Brain microvascular endothelial cell (primary cell): ENCODE measurements around the gene RETNLB.

ENCODE experiments used
- DNase-seq: peaks from one replicate; pipeline ENCODE4 v3.0.0-alpha.2; 2020
- H3K27ac ChIP-seq: fragments of 250-450 bp; sonication (Bioruptor Pico); 2 replicates; pipeline ENCODE4 v1.5.1; 2020; ENCODE audit warnings: mild to moderate bottlenecking, moderate library complexity
- H3K27me3 ChIP-seq: fragments of 250-450 bp; sonication (Bioruptor Pico); replicated peaks from 2 replicates; pipeline ENCODE4 v1.5.1; 2020; ENCODE audit warnings: mild to moderate bottlenecking
- H3K36me3 ChIP-seq: fragments of 250-450 bp; sonication (Bioruptor Pico); replicated peaks from 2 replicates; pipeline ENCODE4 v1.5.1; 2020; ENCODE audit warnings: mild to moderate bottlenecking
- H3K4me3 ChIP-seq: 2 replicates; pipeline ENCODE4 v1.5.1; 2011; ENCODE audit warnings: low read depth, mild to moderate bottlenecking, control low read depth, low read length, moderate library complexity
- in situ Hi-C: cut with HindIII; loops from 2 replicates; pipeline ENCODE4 v1.10.0; 2017; ENCODE audit warnings: low sequenced_read_pairs, low pct_ligation_motif_present
- TF ChIP-seq, protein P1 (sequence below): IDR thresholded peaks from 2 replicates; pipeline ENCODE4 v1.5.1; 2011; ENCODE audit warnings: low read depth, mild to moderate bottlenecking, moderate library complexity, low read length, control low read depth, inconsistent platforms; ENCODE audit errors: missing control alignments

RETNLB gene

DNA sequence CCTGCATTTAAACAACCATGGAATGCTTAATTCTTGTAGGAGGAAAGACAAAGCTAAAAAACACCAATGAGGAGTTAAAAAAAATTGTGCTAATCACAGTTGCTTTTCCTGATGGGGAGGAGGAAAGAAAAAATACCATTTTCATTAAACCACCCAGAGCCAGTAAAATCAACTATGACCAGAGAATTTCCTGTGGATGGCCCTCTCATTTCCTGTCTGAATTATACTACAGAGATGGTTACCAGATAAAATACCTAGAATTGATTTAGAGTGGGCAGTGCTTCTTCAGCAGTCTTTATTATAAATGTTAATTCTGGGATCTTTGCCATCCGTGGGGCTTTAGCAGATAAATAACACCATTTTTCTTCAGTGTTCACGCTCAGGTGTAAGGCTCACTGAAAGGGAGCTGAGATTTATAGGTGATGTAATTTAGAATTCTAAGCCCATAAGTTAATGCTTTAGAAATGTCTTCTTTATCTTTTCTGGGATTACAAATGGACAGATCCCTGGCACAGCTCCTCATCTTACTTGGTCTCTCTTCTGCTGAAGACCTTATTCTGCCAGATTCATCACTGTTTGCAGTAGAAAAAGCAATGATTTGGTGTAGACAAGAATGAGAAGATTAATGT, 37.9 kb downstream of the RETNLB start:
- no peak for DNase-seq
- H3K27ac ChIP-seq: no peak overlapping the region
- H3K27me3 ChIP-seq: no peaks in the 10 kb centered on the region
- in situ Hi-C loops: no loop called here
- no peak overlapping the region for H3K4me3 ChIP-seq
- no peaks in the 10 kb centered on the region for H3K36me3 ChIP-seq
- TF ChIP-seq, protein P1, sequence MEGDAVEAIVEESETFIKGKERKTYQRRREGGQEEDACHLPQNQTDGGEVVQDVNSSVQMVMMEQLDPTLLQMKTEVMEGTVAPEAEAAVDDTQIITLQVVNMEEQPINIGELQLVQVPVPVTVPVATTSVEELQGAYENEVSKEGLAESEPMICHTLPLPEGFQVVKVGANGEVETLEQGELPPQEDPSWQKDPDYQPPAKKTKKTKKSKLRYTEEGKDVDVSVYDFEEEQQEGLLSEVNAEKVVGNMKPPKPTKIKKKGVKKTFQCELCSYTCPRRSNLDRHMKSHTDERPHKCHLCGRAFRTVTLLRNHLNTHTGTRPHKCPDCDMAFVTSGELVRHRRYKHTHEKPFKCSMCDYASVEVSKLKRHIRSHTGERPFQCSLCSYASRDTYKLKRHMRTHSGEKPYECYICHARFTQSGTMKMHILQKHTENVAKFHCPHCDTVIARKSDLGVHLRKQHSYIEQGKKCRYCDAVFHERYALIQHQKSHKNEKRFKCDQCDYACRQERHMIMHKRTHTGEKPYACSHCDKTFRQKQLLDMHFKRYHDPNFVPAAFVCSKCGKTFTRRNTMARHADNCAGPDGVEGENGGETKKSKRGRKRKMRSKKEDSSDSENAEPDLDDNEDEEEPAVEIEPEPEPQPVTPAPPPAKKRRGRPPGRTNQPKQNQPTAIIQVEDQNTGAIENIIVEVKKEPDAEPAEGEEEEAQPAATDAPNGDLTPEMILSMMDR: no peak

DNA sequence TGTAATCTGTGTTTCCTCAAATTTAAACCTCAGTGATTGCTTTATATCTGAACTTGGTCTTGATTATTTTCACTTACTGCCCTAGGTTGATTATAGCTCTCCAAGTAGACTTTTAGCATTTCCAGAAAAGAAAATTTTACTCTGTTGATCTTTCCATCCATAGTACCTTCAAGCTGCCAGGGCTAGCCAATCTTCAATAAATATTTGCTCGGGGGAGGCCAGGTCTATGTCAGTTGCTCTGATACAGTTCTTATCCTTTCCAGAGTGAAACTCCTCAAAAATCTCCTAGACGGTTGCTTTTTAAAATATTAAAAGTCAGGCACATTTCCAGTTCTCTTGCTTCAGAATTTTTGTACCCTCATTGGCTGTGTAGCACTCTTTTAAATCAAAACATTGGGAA, 38.8 kb downstream of the RETNLB start:
- TF ChIP-seq, protein P1: no peak
- no peak overlapping the region for H3K27ac ChIP-seq
- no peak for DNase-seq
- H3K36me3 ChIP-seq: no peaks in the 10 kb centered on the region
- in situ Hi-C loops: no loop called here
- H3K27me3 ChIP-seq: no peaks in the 10 kb centered on the region
- H3K4me3 ChIP-seq: no peak overlapping the region

DNA sequence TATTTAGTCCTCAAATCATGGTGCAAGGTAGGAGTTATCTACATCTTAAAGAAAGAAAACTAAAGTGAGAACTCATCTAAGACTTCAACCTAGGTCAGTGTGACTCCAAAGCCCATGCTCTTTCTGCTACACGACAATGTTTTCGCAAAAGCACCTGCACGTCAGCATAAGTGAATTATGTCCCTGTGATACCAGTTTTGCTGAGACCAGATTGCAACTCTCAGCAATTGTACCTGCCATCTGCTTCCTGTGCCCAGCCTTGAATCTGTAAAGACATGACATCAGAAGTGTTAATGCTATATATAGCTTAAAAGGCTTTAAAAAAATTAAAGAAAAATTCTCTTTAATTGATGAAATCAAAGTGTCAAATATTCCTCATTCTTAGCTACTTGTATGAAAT, 43.4 kb downstream of the RETNLB start:
- no peak for DNase-seq
- Histone ChIP-seq H3K27me3 (no peaks in the 10 kb centered on the region), H3K4me3 (no peak overlapping the region), H3K27ac (no peak overlapping the region), H3K36me3 (no peaks in the 10 kb centered on the region)
- TF ChIP-seq, protein P1: no peak
- in situ Hi-C loops: no loop called here

DNA sequence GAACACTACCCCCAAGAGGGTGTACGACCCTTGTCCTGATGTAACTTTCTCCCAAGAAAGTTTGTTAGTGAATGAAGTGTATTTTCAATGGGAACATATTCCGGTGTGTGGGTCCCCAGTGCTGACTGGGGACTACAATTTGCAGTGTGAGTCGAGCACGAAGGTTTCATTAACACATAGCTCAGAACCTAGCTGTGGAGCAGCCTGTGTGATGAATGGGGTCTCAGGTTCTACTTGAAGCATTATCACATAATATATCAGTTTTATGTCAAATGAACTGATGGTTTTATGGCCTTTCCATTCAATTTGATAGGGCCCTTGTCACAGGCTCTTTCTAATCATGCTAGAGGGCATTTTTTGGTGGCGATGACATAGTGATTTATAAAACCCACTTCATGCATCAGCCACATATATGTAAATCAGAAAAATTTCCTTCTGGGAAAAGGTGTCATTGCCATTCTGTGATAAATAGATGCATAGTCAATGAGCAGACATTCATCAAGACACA, 44.1 kb downstream of the RETNLB start:
- H3K36me3 ChIP-seq: no peaks in the 10 kb centered on the region
- no peak overlapping the region for H3K27ac ChIP-seq
- H3K27me3 ChIP-seq: no peaks in the 10 kb centered on the region
- TF ChIP-seq, protein P1: no peak
- no peak overlapping the region for H3K4me3 ChIP-seq
- in situ Hi-C loops: no loop called here
- no peak for DNase-seq
